Subcutaneous adipose tissue (tissue), 4 donors: ENCODE results near the gene TMEM52B. TPM values are rescaled to one million over a fixed set of nuclear protein-coding genes. Genes with fewer than 3 reads are reported as not detected.

Experiments used
- total RNA-seq, 4 donors: library from RNA; depleted of rRNA; stranded (reverse); fragments of >200 nt; gene quantifications; one replicate each; pipeline ENCODE4 v1.1.0, GENCODE V29; 2016
- TF ChIP-seq, protein P1 (sequence below): fragments of 450-650 bp; IDR thresholded peaks from one replicate; pipeline ENCODE4 v1.5.1; 2016; ENCODE audit warnings: low read depth, mild to moderate bottlenecking, control low read depth, antibody characterized with exemption, moderate library complexity

TMEM52B gene
- total RNA-seq, 4 donors from 2014 or later: 0.85 TPM; not detected in 3

DNA sequence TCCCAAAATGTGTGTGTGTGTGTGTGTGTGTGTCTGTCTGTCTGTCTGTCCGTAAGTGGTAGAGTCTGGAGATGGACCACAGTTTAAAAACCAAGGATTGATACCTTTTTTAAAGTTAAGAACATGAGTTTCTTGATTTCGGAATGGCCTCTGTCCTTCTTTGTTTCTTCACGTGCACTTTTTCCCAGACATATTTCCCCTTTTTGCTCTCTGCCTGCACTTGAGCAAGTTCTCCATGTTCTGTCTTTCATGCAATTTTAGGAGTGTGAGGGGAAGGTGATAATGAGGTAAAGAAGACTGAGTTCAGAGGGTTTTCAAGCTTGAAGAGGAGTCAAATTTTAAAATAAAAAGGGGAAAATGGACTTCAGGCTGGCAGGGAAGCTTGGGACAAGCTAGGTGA, 19.6 kb upstream of the TMEM52B start:
- TF ChIP-seq, protein P1, sequence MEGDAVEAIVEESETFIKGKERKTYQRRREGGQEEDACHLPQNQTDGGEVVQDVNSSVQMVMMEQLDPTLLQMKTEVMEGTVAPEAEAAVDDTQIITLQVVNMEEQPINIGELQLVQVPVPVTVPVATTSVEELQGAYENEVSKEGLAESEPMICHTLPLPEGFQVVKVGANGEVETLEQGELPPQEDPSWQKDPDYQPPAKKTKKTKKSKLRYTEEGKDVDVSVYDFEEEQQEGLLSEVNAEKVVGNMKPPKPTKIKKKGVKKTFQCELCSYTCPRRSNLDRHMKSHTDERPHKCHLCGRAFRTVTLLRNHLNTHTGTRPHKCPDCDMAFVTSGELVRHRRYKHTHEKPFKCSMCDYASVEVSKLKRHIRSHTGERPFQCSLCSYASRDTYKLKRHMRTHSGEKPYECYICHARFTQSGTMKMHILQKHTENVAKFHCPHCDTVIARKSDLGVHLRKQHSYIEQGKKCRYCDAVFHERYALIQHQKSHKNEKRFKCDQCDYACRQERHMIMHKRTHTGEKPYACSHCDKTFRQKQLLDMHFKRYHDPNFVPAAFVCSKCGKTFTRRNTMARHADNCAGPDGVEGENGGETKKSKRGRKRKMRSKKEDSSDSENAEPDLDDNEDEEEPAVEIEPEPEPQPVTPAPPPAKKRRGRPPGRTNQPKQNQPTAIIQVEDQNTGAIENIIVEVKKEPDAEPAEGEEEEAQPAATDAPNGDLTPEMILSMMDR: no peak

DNA sequence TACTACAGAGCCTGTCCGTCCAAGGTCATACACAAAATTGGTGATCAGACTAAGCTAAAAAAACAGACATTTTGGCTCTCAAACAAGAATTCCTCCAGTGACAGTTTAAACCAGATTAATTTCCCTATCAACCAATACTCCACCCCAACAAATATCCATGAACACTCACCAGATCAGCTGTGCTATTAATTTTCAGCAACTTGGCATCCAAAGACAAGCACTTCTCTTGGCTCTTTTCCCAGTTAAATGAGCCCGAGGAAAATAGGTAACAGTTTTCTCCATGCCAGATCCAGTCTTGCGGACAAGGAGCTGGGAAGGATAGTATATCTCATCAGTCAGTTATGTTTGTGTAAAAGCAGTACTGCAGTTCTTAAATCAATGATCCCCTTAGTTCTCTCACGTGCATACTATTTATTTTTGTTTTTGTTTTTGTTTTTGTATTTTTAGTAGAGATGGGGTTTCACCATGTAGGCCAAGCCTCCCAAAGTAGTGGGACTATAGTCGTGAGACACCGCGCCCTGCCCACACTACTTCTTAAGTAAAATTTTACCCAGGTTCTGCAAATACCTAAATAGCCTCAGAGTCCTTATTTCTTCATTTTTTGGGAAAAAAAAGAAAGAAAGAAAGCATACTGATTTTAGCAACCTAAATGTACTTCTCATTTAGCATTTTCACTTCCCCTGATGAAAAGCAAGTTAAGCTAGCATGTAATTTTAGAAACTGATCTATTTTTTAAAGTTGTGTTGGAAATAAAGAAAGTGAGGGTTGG, 18.0 kb upstream of the TMEM52B start:
- TF ChIP-seq, protein P1: no peak

DNA sequence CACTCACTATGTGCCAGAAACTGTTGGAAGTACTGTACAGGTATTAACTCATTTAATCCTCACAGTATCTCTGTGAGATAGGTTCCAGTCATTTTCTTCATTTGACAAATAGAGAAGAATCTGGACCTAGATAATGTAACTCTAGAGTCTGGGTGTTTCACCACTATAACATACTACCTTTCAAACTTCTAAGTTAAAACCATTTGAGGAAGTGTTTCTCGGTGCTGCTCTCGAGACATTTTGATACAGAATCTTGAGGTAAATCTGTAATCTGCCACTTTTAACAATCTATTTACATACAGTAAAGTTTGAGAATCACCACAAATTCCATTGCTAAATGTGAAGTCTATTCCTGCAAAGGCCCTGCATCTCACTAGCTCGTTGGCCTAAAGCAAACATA, 15.7 kb upstream of the TMEM52B start:
- TF ChIP-seq, protein P1: no peak

DNA sequence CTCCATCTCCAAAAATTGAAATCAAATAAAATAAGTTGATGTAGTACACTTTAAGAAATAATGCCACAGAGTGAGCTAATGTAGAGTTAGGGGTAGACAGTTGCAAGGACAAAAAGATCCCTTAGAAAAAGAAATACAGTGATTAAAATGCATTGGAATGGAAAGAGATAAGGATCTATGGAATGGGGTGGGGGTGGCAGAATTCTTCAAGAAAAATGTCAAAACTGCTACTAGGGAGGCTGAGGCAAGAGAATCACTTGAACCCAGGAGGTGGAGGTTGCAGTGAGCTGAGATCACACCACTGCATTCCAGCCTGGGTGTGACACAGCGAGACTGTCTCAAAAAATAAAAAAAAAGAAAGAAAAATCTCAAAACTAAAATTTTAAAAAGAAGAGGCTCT, 13.4 kb upstream of the TMEM52B start:
- TF ChIP-seq, protein P1: no peak

DNA sequence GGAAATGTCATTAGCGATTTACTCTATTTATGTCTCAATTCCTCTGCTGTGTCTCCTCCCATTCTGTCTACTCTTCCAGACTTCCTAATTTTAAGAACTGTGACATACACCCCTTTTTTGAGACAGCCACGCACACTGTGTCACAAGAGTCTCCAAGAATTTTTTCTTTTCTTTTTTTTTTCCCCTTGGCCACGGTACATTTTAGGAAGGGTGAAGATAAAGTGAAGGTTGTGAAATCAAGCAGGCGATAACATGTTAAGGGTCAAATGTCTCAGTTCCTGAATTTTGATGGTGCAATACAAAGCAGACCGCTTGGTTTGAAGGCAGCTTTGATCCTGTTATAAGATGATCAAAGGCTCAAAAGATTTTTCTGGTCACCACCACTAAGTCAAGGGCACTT, 11.2 kb upstream of the TMEM52B start:
- TF ChIP-seq, protein P1: no peak

DNA sequence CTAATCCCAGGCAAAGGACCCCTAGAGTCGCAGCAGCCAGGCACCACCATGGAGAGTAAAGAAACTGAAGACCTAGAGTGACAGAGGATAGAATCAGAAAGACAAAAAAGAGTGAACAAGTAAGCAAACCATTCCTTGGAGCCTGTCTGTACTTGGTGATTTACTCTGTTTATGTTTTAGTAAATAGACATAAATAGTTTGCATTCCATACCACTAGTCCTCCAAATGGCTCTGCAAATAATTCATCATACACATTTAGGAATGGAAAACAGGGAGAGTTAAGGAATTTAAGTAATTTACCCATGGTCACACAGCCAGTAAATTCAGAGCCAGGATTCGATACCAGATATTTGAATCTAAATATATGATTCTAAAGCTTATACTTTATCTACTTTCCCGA, 9.7 kb upstream of the TMEM52B start:
- TF ChIP-seq, protein P1: no peak

DNA sequence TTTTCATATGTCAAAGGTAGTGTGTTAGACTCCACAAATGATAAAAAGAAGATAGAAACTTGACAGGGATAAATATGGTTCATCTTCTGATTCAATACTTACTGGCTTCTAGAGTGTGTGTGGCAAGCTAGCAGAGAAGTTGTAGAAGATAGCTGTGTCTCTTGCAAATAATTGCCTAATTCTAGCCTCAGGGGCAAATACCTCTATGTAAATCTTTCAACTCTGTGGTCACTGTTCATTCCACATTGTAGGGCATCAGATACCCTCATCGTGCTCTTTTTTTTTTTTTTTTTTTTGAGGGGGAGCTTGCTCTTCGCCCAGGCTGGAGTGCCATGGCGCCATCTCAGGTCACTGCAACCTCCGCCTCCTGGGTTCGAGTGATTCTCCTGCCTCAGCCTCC, 8.6 kb upstream of the TMEM52B start:
- TF ChIP-seq, protein P1: no peak
